OCI-LY7 (cell line): ENCODE data around the gene MYO16. TPM values are rescaled to one million over a fixed set of nuclear protein-coding genes. Genes with fewer than 3 reads are reported as not detected.

Experiments
- BruUV-seq: library from RNA; stranded (reverse); fragments of 400-500 nt; replicated peaks from 2 replicates; lab custom pipeline; 2021; lab: Mats Ljungman, UMichigan
- CTCF ChIA-PET: fragments of 300-600 bp; sonication (Branson Sonifier 250); formaldehyde crosslinking; loops from one replicate; lab custom pipeline; 2022; ENCODE audit warnings: antibody characterized with exemption; ENCODE audit not compliant: unreplicated experiment; lab: Charles Lee
- POLR2A ChIA-PET: fragments of 300-600 bp; sonication (Branson Sonifier 250); formaldehyde crosslinking; loops from one replicate; lab custom pipeline; 2022; ENCODE audit warnings: antibody characterized with exemption; lab: Charles Lee
- DNase-seq: peaks from one replicate; pipeline ENCODE4 v3.0.0-alpha.2; 2015; ENCODE audit warnings: low spot score
- H2AFZ ChIP-seq: fragments of 200-600 bp; sonication (generic), shearing (Covaris generic); 2 replicates; pipeline ENCODE4 v1.6.1; 2014; ENCODE audit warnings: mild to moderate bottlenecking, antibody characterized with exemption, low read length, moderate library complexity
- H3K27ac ChIP-seq: fragments of 200-600 bp; sonication (generic); 2 replicates; pipeline ENCODE4 v1.5.1; 2014; ENCODE audit warnings: mixed run types, low read depth, mild to moderate bottlenecking, moderate library complexity, low read length, inconsistent platforms; ENCODE audit not compliant: poor library complexity, severe bottlenecking
- H3K36me3 ChIP-seq: fragments of 200-600 bp; sonication (generic); 2 replicates; pipeline ENCODE4 v1.6.1; 2014; ENCODE audit warnings: mild to moderate bottlenecking, antibody characterized with exemption, low read length, moderate library complexity, mixed read lengths; ENCODE audit not compliant: insufficient read depth
- H3K4me1 ChIP-seq: fragments of 200-600 bp; sonication (generic); 2 replicates; pipeline ENCODE4 v1.5.1; 2014; ENCODE audit warnings: mild to moderate bottlenecking, low read length; ENCODE audit not compliant: insufficient read depth, poor library complexity, severe bottlenecking
- H3K4me2 ChIP-seq: fragments of 200-600 bp; sonication (generic); 2 replicates; pipeline ENCODE4 v1.6.1; 2014; ENCODE audit warnings: mild to moderate bottlenecking, low read length
- H3K4me3 ChIP-seq: fragments of 200-600 bp; sonication (generic); 2 replicates; pipeline ENCODE4 v1.5.1; 2014; ENCODE audit warnings: mild to moderate bottlenecking, low read depth, low read length; ENCODE audit not compliant: poor library complexity, severe bottlenecking
- H3K79me2 ChIP-seq: fragments of 200-600 bp; sonication (generic); 2 replicates; pipeline ENCODE4 v1.6.1; 2016; ENCODE audit warnings: low read depth, mild to moderate bottlenecking, low read length, moderate library complexity, mixed read lengths; ENCODE audit not compliant: insufficient read depth
- H3K9me2 ChIP-seq: fragments of 200-600 bp; sonication (generic); 2 replicates; pipeline ENCODE4 v1.6.1; 2016; ENCODE audit warnings: mild to moderate bottlenecking, low read length, mixed read lengths; ENCODE audit not compliant: insufficient read depth
- H3K9me3 ChIP-seq: fragments of 200-600 bp; sonication (generic); 2 replicates; pipeline ENCODE4 v1.6.1; 2014; ENCODE audit warnings: mild to moderate bottlenecking, mixed run types, low read length, mixed read lengths
- H4K20me1 ChIP-seq: fragments of 200-600 bp; sonication (generic); 2 replicates; pipeline ENCODE4 v1.6.1; 2014; ENCODE audit warnings: mild to moderate bottlenecking, antibody characterized with exemption, low read length, moderate library complexity, mixed read lengths; ENCODE audit not compliant: insufficient read depth
- EZH2phosphoT487 ChIP-seq: fragments of 200-600 bp; sonication (generic); IDR thresholded peaks from 2 replicates; pipeline ENCODE4 v1.6.1; 2018; ENCODE audit warnings: low read depth, borderline replicate concordance, mild to moderate bottlenecking, mixed run types, antibody characterized with exemption, low read length, moderate library complexity, mixed read lengths
- intact Hi-C: fragments of 100-400 bp; cut with micrococcal nuclease; formaldehyde crosslinking; loops from one replicate; pipeline ENCODE4 v1.10.0; 2022; ENCODE audit not compliant: unreplicated experiment
- total RNA-seq, 2 experiments: library from RNA; depleted of rRNA in 1 of 2; stranded (reverse); fragments of >200 nt in 1 of 2; shearing (Covaris generic) in 1 of 2; gene quantifications; 2 replicates each; pipeline ENCODE4 v1.2.3, GENCODE V29; 2014 to 2022
- TF ChIP-seq, protein P1 (sequence below): fragments of 200-600 bp; sonication (generic); conservative IDR thresholded peaks from 2 replicates; pipeline ENCODE4 v1.5.1; 2014; ENCODE audit warnings: mild to moderate bottlenecking, antibody characterized with exemption, low read length, moderate library complexity, mixed read lengths

MYO16 gene
- total RNA-seq, 2 experiments from 2014 or later: 0.06 TPM; not detected in 1

DNA sequence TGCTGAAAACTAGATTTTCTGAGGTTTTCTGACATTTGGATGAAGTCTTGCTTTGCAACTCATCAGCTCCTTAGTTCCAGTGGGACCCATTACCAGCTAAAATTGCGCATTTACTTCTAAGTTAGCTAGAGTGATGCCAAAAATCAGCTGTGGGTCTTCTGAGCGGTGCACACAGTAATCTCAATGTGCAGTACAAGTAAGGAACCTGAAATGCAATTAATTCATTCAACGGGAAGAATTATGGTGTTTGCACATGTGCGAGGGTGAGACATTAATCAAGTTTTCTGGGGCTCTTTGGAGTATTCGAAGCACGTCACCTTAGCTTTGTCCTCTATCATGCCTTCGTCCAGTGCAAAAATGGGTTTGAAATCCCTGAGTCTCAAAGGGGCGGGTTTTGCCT, 146.2 kb downstream of the MYO16 start:
- no peaks in the 10 kb centered on the region for H3K36me3 ChIP-seq
- H4K20me1 ChIP-seq: no peaks in the 10 kb centered on the region
- no TSS peak for BruUV-seq
- CTCF ChIA-PET: no interaction called here
- no peaks in the 10 kb centered on the region for H3K4me1 ChIP-seq
- TF ChIP-seq, protein P1, sequence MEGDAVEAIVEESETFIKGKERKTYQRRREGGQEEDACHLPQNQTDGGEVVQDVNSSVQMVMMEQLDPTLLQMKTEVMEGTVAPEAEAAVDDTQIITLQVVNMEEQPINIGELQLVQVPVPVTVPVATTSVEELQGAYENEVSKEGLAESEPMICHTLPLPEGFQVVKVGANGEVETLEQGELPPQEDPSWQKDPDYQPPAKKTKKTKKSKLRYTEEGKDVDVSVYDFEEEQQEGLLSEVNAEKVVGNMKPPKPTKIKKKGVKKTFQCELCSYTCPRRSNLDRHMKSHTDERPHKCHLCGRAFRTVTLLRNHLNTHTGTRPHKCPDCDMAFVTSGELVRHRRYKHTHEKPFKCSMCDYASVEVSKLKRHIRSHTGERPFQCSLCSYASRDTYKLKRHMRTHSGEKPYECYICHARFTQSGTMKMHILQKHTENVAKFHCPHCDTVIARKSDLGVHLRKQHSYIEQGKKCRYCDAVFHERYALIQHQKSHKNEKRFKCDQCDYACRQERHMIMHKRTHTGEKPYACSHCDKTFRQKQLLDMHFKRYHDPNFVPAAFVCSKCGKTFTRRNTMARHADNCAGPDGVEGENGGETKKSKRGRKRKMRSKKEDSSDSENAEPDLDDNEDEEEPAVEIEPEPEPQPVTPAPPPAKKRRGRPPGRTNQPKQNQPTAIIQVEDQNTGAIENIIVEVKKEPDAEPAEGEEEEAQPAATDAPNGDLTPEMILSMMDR: no peak
- no peak for TF ChIP-seq EZH2phosphoT487
- H3K4me2 ChIP-seq: no peak overlapping the region
- H3K79me2 ChIP-seq: no peaks in the 10 kb centered on the region
- no peaks in the 10 kb centered on the region for H3K9me3 ChIP-seq
- POLR2A ChIA-PET: no interaction called here
- no peaks in the 10 kb centered on the region for H3K9me2 ChIP-seq
- H3K27ac ChIP-seq: no peak overlapping the region
- intact Hi-C loops: no loop called here
- no peak overlapping the region for H2AFZ ChIP-seq
- H3K4me3 ChIP-seq: no peak overlapping the region
- DNase-seq: no peak

DNA sequence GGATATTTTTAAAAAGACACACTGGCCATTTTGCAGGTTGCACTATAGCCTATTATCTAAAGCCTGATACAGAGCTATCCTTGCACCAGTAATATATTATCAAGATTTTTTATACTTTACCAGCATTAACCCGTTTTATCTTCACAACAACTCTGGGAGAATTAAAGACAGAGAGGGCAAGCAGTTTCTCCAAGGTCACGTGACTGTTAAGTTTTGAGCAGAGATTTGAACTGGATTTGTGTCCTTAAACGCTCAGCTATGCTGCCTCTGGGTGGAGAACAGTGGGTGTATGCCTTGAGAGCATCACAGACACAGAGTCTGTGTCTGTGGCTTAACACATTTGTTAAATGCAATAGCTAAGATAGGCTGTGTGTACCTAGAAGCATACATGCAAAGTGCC, 147.2 kb downstream of the MYO16 start:
- no peaks in the 10 kb centered on the region for H3K79me2 ChIP-seq
- H3K4me2 ChIP-seq: no peak overlapping the region
- no peaks in the 10 kb centered on the region for H3K4me1 ChIP-seq
- no peak for DNase-seq
- CTCF ChIA-PET: no interaction called here
- no TSS peak for BruUV-seq
- no peak for TF ChIP-seq EZH2phosphoT487
- TF ChIP-seq, protein P1: no peak
- H2AFZ ChIP-seq: no peak overlapping the region
- intact Hi-C loops: no loop called here
- no peaks in the 10 kb centered on the region for H3K9me3 ChIP-seq
- H3K9me2 ChIP-seq: no peaks in the 10 kb centered on the region
- H3K27ac ChIP-seq: no peak overlapping the region
- H3K4me3 ChIP-seq: no peak overlapping the region
- H3K36me3 ChIP-seq: no peaks in the 10 kb centered on the region
- POLR2A ChIA-PET: no interaction called here
- no peaks in the 10 kb centered on the region for H4K20me1 ChIP-seq

DNA sequence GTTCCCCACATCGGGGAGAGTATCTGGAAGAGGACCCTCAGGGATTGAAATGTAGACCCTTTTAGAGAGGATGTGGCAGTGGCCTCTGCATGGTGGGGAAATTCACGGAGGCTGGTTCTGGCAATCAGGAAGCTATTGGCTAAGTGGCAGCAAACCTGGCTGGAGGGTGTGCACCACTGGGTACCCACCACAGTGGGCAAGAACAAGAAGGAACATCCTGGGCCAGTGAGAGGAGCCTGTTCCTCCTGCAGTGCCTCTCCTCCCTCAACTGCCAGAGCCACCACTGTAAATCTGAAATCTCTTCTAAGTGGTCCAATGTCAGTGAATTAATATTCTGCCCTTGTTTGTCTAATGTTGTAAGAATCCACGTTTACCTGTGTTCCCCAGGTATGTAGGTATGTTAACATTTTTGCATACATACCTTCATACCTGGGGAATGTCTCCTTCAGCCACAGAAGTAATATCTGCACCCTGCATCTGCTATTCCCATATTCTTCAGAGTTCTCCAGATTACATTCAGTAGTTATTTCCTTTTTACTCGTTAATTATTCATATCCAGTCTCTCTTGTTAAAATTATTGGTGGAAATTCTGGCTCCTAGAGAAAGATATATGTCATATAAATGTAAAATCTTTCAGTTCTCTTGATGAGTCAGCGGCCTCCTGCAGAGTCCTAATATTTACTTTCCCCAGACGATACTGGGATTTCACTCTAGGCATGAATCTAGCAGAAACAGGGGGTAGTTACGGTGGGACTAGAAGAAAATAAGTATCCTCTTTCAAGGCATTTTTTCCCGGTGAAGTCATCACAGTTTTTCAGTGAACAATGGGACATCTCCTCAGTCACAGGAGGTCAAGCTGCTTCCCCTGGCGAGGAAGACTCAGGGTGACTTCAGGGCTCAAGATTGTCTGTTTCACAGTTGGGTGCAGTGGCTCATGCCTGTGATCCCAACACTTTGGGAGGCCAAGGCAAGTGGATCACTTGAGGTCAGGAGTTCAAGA, 148.3 kb downstream of the MYO16 start:
- BruUV-seq: no TSS peak
- TF ChIP-seq, protein P1: no peak
- TF ChIP-seq EZH2phosphoT487: no peak
- Histone ChIP-seq H3K9me3 (no peaks in the 10 kb centered on the region), H4K20me1 (no peaks in the 10 kb centered on the region), H3K79me2 (no peaks in the 10 kb centered on the region), H2AFZ (no peak overlapping the region), H3K36me3 (no peaks in the 10 kb centered on the region), H3K9me2 (no peaks in the 10 kb centered on the region), H3K4me3 (no peak overlapping the region), H3K27ac (no peak overlapping the region), H3K4me1 (no peaks in the 10 kb centered on the region), H3K4me2 (no peak overlapping the region)
- CTCF ChIA-PET: no interaction called here
- no peak for DNase-seq
- intact Hi-C loops: no loop called here
- POLR2A ChIA-PET: interaction anchor here (0.6 kb wide), 1 partner anchor 15 kb away, joined by 3 read pairs; no protein-coding TSS in a partner anchor
